HuH-7.5 (cell line): Measurements from ENCODE around the gene SPAG5.

Source experiments
- DNase-seq: peaks from one replicate; pipeline ENCODE4 v3.0.0; 2011; ENCODE audit warnings: low spot score

The SPAG5 gene

DNA sequence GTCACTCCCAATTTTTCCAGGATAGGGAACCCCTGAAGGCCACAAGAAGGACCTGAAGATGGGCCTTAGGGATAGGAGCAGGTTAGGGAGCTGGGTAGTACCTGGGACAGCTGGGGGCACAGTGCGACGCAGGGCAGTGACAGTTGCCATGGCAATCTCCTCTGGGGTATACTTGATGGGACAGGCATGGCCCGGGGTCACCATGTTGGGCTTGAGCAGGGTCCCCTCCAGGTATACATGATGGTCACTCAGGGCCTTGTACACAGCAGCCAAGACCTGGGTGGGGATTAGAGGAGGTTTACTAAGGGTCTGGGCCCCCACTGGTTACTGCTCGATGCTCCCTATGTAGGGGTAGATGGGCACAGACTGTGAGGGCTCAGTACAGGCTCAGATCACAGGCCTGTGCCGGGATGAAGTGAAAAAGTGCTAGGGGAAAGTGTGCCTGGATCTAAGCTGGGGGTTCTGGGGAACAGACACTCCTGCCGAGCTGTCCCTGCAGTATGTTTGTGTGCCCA lies 24.8 kb downstream of the SPAG5 start:
- no peak for DNase-seq

DNA sequence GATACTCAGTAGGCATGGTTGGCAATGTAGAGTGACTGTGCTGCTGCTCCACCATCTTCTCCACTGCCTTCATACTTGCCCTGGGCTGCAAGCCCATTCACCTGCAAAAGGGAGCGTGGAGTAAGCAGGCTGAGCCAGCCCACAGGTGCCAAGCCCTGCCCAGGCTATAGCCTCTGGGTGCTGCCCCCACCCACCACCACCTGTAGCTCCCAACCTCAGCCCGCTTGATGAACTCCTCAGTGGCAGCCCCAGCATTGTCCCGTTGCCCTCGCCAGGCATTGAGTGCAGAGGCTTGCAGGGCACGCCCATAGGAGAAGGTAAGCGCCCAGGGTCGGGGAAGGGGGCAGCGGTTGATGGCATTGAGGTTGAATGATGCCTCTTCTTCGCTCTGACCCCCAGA lies 25.3 kb downstream of the SPAG5 start:
- DNase-seq: no peak

DNA sequence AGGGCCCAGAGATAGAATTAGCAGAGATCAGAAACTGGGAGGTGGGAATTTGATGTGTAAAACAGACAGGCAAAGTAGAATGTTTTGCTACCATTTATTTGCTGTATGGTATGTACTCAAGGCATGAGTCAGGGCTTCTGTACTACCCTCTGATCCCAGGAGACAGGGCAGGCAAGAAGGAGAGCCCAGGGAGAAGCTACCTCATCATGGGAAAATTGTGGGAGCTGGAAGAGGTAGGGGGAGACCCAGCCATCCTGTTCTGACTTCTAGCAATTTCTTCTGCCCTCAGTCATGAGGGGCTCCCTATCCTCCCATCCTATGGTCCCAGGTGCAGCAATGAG lies 25.8 kb downstream of the SPAG5 start:
- DNase-seq: no peak

DNA sequence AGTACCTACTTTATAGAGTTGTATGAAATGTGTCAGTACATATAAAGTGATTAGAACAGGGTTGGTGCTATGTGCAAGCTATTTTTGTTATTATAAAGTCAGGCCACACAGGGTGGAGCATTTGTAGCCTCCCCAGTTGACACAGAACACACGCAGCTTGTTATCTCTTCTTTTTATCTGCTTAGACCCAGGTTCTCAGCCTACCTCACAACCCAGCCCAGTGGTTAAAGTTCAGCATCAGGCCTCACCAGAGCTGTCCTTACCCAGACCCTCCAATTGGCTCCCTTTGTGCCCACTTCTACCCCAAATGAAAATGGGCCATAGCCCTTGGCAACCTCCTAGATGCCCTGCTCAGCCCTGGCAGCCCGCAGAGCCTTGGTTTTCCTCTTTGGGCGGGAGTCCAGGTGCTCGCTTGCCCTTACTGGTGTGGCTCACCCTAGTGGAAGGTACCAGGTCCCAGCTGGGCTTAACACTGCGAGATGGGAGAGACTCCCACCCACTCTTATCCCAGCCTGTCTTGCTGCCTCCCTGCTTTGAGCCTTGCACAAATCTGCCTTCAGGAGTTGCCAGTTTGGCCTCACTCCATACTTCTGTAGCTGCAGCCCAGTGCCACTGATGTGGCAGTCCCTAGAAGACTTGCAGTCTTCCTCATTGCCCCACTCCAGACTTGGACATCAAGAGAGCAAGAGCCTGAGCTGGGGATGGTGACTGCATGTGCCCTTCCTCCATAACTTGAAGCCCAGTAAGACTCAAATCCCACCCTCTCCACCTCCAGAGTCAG lies 26.4 kb downstream of the SPAG5 start:
- DNase-seq: no peak

DNA sequence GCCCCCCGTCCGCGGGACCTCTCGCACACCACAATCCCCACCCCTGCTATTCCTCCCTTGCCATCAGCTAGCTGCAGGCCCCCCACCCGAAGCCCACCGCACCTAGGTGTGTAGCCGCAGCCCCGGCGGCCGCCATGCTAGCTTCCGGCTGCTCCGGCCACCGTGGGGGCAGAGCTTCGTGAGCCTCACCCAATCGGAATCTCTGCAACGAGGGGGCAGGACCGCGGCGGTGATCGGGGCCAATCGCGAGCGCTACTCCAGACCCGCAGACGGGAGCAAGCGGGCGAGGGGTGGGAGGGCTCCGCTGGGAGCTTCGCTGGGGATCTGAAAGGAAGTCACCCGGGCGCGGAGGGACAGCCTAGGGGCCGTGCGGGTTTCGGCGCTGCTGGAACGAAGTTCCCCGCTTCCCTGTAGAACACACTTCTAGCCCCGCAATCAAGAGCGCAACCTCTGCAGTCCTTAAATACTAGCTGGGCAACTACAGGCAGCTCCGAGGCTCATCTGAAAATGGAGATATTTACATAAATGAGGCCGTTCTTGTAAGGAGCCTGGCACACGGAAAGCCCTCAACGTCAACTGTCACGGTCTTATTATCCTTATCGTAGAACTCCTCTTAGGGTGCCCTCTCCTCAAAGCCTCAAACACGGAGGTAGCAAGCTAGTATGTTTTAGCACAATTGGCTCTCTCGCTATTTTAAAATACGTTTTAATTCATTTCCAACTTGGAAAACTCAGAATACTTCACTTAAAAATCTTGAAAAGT lies 27.3 kb downstream of the SPAG5 start, which contains the start of gene PIGS:
Gene PIGS, minus strand, starts transcription at position 164 of the 762 bp plus-strand sequence. Its CDS starts 28 bp downstream, at position 136.
- DNase-seq: peak; percentile 99

DNA sequence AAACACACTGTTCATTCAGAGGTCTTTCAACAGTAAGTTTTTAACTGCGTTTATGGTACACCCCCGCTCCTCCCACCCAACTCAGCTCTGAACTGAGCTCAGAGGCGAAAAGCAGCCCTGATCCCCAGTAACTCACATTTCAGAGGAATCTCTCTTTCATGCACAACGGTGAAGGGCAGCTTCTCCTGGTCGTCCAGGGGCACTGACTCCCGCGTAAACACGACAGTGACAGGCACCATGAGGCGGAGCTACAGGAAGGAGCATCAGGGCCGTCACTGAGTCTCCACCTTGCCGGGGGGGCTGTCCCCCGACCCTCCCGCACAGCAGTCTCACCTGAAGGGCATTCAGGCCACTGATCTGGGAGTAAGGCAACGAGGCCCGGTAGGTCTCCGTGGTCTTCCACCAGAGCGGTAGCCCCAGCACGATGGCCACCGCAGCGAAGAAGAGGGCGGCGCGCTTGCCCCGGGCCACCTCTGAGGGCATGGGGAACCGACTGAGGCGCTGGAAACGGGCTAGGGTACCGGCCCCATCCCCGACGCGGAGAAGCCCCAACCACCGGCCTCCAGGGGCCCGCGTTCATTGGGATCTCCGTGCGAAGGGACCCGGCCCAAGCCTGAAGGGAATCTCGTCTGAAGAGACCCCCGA lies 28.0 kb downstream of the SPAG5 start:
- DNase-seq: peak; percentile 51

DNA sequence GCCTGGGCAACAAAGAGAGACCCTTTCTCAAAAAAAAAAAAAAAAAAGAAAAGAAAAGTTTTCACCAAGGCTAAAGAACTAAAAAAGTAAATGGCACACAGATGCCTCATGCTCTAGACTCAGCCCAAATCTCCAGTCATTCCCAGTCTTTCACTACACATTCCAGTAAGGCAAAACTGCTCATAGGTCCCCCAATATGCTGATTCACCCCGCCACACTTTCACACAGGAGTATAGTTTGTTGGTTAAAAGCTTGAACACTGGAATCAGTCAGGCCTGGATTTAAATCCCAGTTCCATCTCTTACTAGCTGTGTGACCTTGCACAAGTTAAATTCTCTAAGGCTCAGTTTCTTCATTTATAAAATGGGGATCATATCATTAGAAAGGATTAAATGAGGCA lies 29.4 kb downstream of the SPAG5 start:
- no peak for DNase-seq

DNA sequence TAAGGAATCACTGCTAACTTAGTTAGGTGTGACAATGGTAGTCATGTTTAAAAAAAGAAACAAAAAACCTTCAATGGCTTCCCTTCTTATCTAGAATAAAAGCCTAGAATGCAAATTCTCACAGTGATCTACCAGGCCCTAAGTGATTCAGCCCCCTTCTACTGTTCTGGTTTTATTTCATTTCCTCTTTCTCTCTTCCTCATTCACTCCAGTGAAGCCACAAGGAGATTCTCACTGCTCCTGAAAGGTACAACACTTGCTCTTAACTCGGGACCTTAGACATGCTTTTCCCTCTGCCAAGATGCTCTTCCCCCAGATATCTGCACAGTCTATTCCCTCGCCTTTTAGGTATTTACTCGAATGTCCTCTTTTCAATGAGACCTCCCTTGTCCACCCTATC lies 31.2 kb downstream of the SPAG5 start:
- no peak for DNase-seq

DNA sequence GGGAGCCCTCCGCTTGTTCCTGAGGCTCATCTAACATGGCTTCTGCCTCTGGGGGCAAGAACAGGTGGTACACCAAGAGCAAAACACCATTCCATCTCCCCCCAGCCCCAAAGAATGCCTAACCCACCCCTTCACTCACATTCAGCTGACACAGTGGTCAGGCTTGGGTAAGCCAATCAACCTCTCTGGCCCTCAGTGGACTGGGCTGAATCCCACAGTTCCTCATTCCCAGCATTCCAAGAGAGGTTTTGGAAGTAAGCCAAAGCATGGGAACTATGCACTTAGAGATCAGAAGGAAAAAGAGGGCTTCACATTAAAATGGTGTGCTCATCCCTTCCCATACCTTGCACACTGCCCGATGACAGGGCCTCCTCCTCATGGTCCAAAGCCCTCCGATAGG lies 35.4 kb downstream of the SPAG5 start:
- DNase-seq: no peak

DNA sequence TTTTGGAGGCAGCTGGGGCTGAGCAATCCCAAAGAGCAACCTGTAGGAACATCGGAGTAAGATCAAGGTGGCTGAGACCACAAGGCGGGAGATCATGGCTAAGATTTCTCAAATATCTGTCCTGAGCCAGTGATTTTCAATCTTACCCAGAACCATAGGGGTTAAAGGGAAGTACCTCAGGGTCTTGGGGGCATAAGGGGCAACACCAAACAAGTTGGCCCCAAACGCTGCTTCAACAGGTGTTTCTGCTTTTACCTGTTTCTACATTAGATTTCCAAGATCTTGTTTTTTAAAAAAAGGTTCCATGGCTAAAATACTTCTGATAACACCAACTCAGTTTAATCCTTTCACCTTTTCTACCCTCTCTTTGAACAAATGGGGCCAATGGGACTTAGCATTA lies 43.8 kb downstream of the SPAG5 start:
- no peak for DNase-seq

DNA sequence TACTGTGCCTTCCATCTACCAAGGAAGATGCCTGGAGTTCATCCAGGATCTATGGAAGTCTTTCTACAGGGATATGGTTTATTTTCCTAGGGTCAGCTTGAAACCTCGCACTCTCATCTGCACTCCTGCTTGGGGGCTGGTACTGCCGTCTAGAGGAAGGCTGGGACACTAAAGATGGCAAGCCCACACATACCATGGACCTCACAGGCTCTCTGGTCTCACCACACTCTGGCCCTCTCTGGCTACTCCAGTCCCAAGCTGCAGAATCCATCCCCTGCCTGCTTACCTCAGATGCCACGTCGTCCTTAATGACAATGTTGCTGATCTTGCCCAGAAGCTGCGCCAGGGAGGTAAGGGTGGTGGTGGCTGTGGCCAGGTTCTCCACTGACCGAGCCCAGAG lies 44.3 kb downstream of the SPAG5 start:
- no peak for DNase-seq

DNA sequence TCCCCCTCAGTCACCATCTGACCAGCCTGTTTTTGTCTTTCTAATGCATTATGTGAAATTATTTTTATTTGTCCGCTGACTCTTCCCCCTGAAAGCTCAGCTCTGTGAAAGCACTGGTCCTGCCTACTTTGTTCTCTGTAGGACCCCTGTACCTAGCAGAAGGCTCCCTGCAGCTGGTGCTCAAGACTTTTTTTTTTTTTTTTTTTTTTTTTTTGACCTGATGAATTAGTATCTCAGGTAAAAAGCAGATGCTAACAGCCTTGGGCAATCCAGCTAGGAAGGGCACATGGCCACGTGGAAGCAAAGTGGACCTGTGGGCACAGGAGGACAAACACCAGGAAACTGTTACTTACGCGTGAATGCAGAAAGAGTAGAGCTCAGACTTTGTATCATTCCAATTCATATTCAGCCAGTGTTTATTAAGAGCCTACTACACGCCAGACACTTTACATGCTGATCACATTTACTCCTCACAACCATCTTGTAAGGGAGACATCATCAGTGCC lies 45.8 kb downstream of the SPAG5 start:
- DNase-seq: no peak

DNA sequence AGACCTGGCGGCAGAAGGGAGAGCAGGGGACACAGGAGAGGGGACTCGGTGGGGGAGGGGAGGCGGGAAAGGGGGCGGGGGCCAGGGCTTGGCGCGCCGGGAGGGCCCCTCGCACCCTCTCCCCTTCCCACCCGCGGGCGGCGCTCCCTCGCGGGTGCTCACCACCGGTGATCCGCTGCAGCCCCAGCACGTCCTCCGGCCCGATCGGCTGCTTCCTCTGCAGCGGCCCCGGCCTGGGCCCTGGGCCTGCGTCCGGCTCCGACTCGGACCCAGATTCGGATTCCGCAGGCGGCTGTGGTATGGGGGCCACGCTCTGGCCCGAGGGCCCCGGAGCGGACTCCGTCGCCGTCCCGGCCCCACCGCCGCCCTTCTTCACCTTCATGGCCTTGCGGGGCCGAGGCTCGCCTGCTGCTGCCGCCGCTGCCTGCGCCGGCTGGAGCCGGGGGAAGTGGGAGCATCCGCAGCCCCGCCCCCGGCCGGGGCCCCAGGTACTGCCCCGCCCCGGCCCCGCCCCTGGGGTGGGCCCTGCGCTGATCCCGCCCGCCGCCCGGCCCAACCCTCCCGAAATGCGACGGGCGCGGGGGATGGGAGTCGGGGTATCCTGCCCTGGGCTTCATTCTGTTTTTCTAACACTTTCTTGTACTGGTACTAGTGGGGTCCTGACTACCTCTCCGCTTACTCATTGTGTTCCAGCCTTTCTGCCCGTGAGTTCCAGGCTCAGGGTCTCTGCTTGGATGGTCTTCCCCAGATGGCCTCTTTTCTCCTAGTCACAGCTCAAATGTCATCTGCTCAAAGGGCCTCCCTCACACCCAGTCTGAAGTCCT lies 46.4 kb downstream of the SPAG5 start, which contains the start of gene UNC119:
Gene UNC119, minus strand, starts transcription at position 449 of the 824 bp plus-strand sequence. Its CDS starts 67 bp downstream, at position 382.
- DNase-seq: peak; percentile 91

DNA sequence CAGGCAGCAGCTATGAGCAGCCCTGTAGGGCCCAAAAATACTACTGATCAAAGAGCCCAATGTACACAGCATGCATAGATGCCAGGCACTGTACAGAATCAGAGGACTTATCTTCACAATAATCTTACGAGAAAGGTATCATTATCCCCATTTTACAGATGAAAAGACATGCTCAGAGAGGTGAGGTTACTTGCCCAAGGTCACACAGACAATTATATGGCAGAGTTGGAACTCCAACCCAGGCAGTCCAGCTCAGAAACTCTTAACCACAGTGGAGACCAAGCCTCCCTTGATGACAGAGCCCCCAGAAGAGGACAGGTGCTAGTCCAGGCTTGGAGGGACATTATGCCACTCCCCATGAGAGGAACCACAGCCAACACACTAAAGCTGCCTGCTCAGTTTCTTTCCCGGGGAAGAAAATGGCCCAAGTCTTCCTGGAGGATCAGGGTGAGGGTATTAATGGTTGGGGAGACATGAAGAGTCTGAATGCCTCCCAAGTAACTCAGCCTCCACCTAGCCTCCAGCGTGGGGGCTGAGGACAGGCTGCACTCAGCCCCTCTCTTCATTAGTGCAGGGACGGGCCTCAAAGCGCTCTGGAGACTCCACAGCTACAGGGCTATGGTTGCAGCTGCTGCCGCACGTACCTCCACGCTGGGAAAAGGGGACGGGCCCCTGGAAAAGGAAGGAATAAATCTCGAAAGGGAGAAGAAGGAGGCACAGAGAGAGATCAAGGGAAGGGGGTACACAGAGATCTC lies 47.2 kb downstream of the SPAG5 start:
- peak; percentile 77 for DNase-seq

DNA sequence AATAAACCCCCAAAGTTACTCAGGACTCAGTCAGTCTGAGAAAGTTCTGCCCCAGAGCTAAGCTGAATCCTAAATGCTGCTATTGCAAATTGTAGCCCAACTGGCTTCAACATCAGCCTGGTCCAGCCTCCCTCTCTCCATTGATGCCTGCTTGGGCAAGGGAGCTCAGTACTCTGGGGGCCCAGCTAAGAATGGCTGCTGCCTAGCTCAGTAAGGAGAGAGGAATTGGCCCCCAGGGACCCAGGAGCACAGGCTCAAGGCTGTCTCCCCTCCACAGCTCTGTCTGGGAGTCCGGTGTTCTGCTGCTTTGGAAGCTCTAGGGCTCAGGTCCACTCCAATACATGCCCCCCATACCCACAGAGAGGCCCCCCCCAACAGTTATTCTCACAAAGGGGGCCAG lies 48.0 kb downstream of the SPAG5 start:
- DNase-seq: no peak

DNA sequence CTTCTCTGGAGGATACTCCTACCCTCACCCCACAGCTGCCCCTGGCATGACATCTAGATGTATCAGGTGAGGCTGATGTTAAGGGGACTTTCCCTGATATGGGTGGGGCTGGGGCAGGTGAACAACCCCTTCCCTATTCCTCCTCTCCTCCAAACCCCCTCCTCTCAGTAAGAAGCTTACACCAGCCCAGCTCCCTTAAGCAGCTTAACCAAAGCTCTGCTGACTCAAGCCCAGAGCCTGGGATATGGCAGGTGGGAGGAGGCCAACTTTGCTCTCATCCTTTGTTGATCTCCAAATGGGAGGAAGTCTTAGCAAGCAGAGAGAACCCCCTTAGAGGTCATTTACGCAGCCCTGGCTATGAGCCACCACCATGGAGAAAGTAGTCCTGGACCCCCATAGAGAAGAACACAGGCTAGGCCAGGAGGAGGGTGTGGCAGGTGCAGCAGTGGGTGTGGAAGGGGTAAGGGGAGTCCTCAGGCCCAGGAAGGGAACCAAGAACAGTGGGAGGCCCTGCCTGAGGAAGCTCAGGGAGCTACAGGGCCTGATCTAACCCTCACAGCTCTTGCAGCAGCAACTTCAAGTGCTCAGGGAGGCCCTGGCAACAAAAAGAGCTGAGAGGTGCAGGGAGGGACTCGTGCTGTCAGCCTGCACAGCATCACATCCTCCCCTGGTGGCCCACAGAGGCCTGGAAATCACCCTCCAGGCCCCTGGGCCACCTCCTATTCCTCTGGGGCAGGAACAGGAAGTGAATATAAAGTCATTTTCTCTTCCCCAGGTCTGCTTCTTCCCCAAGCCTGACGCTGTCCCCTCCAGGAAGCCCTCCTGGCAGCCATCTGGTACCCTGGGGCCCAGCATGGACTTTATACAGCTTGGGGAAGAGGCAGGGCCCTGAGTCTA lies 49.3 kb downstream of the SPAG5 start:
- DNase-seq: no peak

DNA sequence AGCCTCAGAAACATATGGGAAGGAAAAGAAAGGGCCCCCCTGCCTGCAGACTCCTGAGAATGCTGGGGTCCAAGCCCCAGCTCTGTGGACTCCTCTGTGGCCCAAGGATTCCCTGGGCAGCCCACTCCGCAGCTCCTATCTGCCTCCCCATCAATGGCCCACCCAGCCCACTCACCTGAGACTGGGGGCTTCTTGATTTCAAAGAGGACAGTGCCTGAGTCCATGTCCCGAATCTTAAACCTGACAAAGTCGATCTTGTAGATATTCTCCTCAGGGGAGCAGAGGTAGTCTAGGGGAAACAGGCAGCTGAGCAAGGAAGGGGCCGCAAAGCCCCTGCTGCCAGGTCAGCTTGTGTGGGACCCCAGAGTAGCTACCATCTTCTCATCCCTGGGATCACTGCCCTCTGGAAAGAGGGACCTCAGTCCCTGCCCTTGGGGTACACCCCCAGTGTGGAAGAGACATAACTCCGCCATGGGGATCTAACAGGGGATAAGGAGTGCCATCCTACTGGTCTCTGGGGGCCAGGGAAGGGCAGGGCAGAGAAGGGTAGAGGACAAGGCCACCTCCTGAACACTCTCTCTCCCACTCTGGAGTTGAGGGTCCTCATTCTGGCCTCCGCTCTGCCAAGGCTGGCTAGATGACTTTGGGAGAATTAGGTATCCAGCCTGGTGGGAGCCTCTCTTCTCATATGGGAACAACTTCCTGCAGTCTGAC lies 50.3 kb downstream of the SPAG5 start:
- DNase-seq: no peak

DNA sequence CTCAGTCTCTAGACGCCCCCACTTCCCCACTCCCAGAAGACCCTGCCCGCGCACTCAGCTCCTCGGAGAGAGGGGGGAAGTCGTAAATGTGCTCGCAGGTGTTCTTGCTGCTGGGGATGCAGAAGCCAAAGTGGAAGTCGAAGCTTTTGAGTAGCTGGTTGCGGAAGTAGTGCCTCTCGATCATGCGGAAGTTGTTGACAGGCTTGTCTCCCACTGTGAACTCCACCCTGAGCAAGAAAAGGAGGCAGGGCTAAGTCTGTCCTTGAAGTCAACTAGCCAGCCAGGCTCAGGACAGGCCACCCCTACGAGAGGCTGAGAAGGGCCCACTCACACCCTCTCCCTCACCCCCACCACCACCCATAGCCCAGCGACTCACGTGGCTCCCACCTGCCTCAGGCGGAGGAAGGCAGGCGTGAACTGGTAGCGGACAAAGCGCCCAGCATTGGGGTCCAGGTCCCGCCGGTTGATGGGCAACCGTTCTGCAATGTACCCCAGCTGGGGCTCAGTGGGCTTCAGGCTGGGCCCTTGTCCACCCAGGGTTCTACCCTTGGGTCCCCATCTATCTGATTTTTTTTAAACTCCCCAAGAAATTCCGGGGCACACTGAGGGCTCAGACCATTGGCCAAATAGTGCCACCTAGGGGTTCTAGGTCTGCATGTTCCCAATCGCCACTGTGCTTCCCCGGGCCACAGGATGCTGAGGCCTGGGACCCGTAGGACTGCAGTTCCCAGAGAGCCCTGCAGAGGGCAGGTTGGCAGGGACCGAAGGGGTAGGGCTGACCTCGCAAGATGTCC lies 51.0 kb downstream of the SPAG5 start:
- DNase-seq: peak; percentile 88
